GM12874 (cell line): ENCODE data around the gene KIAA0232.

ENCODE experiments used
- CTCF ChIP-seq: IDR thresholded peaks from 2 replicates; pipeline ENCODE4 v1.5.1; 2011; ENCODE audit warnings: low read depth, mild to moderate bottlenecking, control low read depth, low read length, moderate library complexity; ENCODE audit not compliant: insufficient read depth

The KIAA0232 gene

GRCh38 chr4:6852582-6852981 lies 70.1 kb downstream of the KIAA0232 start:
- TF ChIP-seq CTCF = no peak

DNA sequence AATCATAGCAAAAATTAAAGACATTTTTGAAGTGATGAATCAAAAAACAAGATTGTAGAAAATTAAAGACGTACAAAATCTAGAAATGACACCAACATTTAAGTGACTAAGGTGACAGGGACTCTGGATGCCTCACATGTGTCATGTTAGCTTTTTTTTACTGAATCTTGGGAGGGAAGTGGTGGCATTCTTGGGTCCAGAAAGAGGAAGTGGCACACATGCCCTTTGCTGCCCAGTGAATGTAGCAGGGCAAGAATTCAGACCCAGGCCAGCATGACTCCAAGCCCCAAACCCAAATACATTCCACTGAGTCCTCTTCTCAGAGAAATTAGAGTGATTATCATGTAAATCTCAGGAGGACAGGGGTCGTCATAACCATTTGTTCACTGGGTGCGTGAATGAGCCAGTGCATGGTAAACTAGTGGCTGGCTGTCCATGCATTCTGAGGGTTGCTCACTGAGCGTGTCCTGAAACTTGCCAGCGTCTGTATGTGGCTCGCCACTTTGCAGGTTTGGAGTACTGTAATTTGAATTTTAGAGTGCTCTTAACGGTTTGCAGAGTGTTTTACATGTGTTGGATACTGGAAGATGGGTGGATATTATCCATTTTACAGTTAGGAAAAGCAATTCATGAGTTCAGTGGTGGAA lies 71.7 kb downstream of the KIAA0232 start:
- TF ChIP-seq CTCF = no peak

DNA sequence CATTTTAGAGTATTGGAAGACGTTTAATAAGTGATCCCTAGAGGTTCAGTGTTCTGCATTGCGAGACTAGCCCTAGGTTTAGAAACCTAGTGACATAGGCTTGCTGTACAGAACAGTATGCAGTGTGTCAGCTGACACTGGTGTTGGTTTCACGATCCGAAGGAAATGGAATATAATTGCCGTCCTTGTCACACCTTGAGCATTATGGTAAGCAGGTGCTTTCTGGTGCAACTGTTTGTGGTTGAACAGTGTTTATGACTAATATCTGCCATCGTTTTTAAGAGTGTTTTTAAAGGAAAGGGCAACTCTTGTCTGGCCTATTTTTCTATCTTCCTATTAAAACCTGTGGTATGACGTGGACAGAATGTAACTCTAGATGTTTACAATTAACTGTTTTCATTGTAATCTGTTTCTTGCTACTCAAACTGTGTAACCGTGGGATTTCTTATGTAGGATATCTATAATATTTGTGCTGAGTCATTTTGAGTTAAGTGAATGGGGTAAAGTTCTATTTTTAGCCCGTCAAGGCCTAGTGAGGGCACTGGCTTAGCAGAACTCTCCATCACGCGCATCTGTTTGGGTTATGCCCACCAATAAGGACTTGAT lies 73.3 kb downstream of the KIAA0232 start:
- no peak for TF ChIP-seq CTCF

DNA sequence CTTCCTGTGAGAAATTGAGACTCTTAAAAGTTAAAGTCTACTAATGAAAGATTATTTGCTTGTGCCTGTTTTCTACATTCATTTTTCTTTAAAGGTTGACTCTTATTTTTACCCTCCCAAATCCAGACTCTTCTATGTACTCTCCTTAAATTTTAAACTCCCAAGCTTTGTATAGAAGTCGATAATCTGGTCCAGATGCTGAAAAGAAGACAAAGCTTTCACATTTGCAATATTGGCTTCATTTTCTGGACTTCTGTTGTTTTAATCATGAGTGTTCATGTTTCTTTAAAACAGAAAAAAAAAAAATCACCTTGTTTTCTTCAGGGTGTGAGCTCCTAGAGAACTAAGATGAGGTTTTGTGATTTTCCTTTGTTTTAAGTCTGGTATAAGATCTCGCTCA lies 73.9 kb downstream of the KIAA0232 start:
- no peak for TF ChIP-seq CTCF

DNA sequence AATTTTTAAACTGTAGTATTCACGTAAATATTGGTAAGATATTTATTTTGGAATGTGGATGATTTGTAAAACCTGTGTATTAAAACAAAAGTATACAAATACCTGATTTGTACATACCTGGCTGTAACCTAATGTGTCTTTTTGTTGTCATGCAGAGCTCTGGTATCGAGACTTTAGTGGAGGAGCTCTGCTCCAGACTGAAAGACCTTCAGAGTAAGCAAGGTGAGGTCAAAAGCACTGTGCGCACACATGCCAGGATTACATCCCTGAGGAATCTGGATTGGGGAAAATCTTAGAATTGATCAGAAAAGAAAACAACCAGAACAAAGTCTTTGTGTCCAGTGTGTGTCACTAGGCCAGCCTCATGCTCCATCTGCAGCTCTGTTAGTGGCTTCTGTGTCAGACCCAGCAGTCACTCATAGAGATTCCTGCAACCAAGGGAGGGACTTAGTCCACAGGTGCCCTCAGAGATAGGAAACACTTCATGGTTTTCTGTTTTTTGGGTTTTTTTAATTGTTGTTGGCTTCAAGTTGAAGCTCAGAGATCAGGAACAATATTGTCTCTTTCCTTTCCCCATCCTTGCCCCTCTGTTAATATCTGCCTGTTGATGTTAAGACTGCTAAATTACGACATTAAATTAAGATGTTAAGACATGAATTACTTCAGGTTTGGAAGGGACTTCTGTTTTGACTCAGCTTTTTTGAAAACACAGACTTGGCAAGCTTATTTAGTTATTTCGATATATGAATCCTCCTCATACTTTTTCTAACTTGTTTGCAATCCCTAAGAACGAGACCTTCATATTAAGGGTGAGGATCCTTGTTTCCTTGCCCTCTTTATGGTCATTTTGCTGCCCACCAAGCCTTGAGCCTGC lies 74.7 kb downstream of the KIAA0232 start:
- no peak for TF ChIP-seq CTCF

GRCh38 chr4:6858997-6859396 lies 76.5 kb downstream of the KIAA0232 start:
- no peak for TF ChIP-seq CTCF

- no peak for TF ChIP-seq CTCF
Observed at GRCh38 chr4:6859543-6859942, 77.0 kb downstream of the KIAA0232 start.
